ENCODE measurements around the gene NPAS3.

The NPAS3 gene

GRCh38 chr14:32980902-32981501, 42.3 kb downstream of the NPAS3 start:
- Histone ChIP-seq H3K4me1 (ENCODE audit: control insufficient read depth, insufficient read depth, low read length) (no peaks in the 10 kb centered on the region), H3K27me3 (ENCODE audit: control insufficient read depth, insufficient read depth, low read length) (no peaks in the 10 kb centered on the region), H3K4me3 (ENCODE audit: low read depth, low read length) (no peak overlapping the region), H3K9ac (ENCODE audit: low read length) (no peak overlapping the region), H3K36me3 (ENCODE audit: control insufficient read depth, insufficient read depth, low read length) (no peaks in the 10 kb centered on the region), H3K27ac (ENCODE audit: low read depth, low read length) (no peak overlapping the region), H3K9me3 (ENCODE audit: control insufficient read depth, insufficient read depth, low read depth, low read length) (no peaks in the 10 kb centered on the region)

- Histone ChIP-seq H3K27ac (ENCODE audit: low read depth, low read length) (no peak overlapping the region), H3K27me3 (ENCODE audit: control insufficient read depth, insufficient read depth, low read length) (no peaks in the 10 kb centered on the region), H3K4me3 (ENCODE audit: low read depth, low read length) (no peak overlapping the region), H3K9ac (ENCODE audit: low read length) (no peak overlapping the region), H3K4me1 (ENCODE audit: control insufficient read depth, insufficient read depth, low read length) (0 out of 2 replicates have a peak, but pooled peaks cover 5% of the 10 kb centered on the region), H3K9me3 (ENCODE audit: control insufficient read depth, insufficient read depth, low read depth, low read length) (no peaks in the 10 kb centered on the region), H3K36me3 (ENCODE audit: control insufficient read depth, insufficient read depth, low read length) (no peaks in the 10 kb centered on the region)
Measured at GRCh38 chr14:32984241-32984930, 45.7 kb downstream of the NPAS3 start.

DNA sequence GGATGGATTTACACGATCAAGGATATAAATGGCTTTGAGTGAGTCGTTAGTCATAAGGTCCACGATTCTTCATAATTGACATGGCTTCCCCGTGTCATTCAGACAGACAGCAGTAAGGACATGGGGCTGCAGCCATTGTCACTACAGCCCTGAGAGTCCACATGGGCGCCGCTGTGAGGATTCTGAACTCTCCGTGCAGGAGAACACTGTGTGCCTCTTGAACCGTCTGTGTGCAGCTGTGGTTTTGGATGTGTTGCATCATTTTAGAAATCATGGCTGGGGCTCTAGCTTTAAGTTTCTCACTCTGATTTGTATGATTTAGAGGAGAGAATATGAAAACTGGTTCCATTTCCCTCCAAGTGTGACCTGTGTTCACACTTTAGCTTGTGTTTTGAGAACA, 47.2 kb downstream of the NPAS3 start:
- no peaks in the 10 kb centered on the region for H3K36me3 ChIP-seq (ENCODE audit: control insufficient read depth, insufficient read depth, low read length)
- H3K4me3 ChIP-seq (ENCODE audit: low read depth, low read length): no peak overlapping the region
- H3K4me1 ChIP-seq (ENCODE audit: control insufficient read depth, insufficient read depth, low read length): 0 out of 2 replicates have a peak, but pooled peaks cover 5% of the 10 kb centered on the region
- no peak overlapping the region for H3K27ac ChIP-seq (ENCODE audit: low read depth, low read length)
- H3K9ac ChIP-seq (ENCODE audit: low read length): no peak overlapping the region
- H3K27me3 ChIP-seq (ENCODE audit: control insufficient read depth, insufficient read depth, low read length): no peaks in the 10 kb centered on the region
- H3K9me3 ChIP-seq (ENCODE audit: control insufficient read depth, insufficient read depth, low read depth, low read length): no peaks in the 10 kb centered on the region

DNA sequence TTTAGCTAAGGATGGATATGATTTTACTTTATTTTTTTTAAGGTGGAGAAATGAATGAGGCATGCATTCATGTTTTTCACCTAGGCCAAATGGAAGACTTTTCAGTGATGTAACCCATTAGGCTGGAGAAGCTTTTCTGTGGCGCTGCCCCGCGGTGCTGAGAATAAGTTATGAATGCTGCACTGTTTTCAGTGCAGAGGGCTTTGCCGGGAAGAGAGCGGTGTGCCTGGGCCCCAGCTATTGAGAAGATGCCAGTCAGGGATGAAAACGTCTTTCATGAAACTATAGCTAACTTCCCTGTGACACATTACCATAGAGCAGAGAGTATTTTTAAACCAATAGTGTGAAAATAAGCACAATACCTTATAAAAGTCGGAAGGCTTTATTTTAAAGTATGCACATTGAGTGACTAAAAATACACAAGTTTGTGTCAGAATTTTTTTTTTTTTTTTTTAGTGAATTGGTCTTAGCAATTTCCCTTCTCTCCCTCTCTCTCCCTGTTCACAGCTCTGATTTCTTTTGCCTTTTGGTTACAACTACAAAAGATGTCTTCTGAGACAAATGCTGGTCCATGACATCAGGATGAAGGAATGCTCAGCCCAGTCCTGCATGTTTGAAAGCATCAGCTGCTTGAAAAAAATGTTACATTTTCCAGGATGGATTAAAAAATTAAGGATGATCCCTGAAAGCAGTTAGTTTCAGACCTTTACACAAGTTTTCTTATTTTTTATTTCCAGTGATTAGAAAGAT, 48.3 kb downstream of the NPAS3 start:
- Histone ChIP-seq H3K36me3 (ENCODE audit: control insufficient read depth, insufficient read depth, low read length) (no peaks in the 10 kb centered on the region), H3K9ac (ENCODE audit: low read length) (no peak overlapping the region), H3K4me3 (ENCODE audit: low read depth, low read length) (no peak overlapping the region), H3K27me3 (ENCODE audit: control insufficient read depth, insufficient read depth, low read length) (no peaks in the 10 kb centered on the region), H3K27ac (ENCODE audit: low read depth, low read length) (no peak overlapping the region), H3K9me3 (ENCODE audit: control insufficient read depth, insufficient read depth, low read depth, low read length) (no peaks in the 10 kb centered on the region), H3K4me1 (ENCODE audit: control insufficient read depth, insufficient read depth, low read length) (0 out of 2 replicates have a peak, but pooled peaks cover 5% of the 10 kb centered on the region)

DNA sequence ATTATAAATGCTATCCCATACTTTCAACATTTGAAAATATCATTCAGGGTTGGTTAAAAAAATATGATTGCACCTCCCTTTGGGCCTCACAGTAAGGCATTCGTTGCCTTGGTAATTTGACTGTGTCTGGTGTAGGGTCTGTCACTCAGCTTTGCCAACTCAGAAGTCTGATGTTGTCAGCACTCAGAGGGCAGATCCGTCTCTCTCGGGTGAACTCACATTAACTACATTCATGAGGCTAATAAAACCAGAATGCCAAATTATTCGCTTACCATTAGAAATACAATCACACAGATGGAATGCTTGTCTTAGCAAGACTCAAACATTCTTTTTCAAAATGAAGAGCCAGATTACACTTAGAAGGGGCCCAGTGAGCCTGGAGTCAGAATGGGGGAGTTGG, 53.0 kb downstream of the NPAS3 start:
- H3K4me1 ChIP-seq (ENCODE audit: control insufficient read depth, insufficient read depth, low read length): 0 out of 2 replicates have a peak, but pooled peaks cover 3% of the 10 kb centered on the region
- H3K9me3 ChIP-seq (ENCODE audit: control insufficient read depth, insufficient read depth, low read depth, low read length): peaks cover 14% of the 10 kb centered on the region
- no peaks in the 10 kb centered on the region for H3K36me3 ChIP-seq (ENCODE audit: control insufficient read depth, insufficient read depth, low read length)
- no peak overlapping the region for H3K9ac ChIP-seq (ENCODE audit: low read length)
- no peaks in the 10 kb centered on the region for H3K27me3 ChIP-seq (ENCODE audit: control insufficient read depth, insufficient read depth, low read length)
- H3K27ac ChIP-seq (ENCODE audit: low read depth, low read length): no peak overlapping the region
- H3K4me3 ChIP-seq (ENCODE audit: low read depth, low read length): no peak overlapping the region

- H3K27me3 ChIP-seq (ENCODE audit: control insufficient read depth, insufficient read depth, low read length): no peaks in the 10 kb centered on the region
- no peak overlapping the region for H3K9ac ChIP-seq (ENCODE audit: low read length)
- no peak overlapping the region for H3K4me3 ChIP-seq (ENCODE audit: low read depth, low read length)
- no peak overlapping the region for H3K27ac ChIP-seq (ENCODE audit: low read depth, low read length)
- H3K36me3 ChIP-seq (ENCODE audit: control insufficient read depth, insufficient read depth, low read length): no peaks in the 10 kb centered on the region
- H3K9me3 ChIP-seq (ENCODE audit: control insufficient read depth, insufficient read depth, low read depth, low read length): peaks cover 19% of the 10 kb centered on the region
- no peaks in the 10 kb centered on the region for H3K4me1 ChIP-seq (ENCODE audit: control insufficient read depth, insufficient read depth, low read length)
Measured at GRCh38 chr14:32993921-32994320, 55.2 kb downstream of the NPAS3 start.

DNA sequence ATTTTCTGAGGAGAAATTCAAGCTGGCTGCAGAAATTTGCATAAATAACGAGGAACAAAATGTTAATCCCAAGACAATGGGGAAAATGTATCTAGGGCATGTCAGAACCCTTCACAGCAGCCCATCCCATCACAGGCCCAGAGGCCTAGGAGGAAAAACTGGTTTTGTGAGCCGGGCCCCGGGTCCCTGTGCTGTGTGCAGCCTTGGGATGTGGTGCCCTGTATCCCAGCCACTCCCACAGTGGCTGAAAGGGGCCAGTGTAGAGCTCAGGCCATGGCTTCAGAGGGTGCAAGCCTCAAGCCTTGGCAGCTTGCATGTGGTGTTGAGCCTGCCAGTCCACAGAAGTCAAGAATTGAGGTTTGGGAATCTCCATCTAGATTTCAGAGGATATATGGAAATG, 57.7 kb downstream of the NPAS3 start:
- no peaks in the 10 kb centered on the region for H3K4me1 ChIP-seq (ENCODE audit: control insufficient read depth, insufficient read depth, low read length)
- H3K9ac ChIP-seq (ENCODE audit: low read length): no peak overlapping the region
- H3K36me3 ChIP-seq (ENCODE audit: control insufficient read depth, insufficient read depth, low read length): no peaks in the 10 kb centered on the region
- H3K27me3 ChIP-seq (ENCODE audit: control insufficient read depth, insufficient read depth, low read length): no peaks in the 10 kb centered on the region
- no peak overlapping the region for H3K27ac ChIP-seq (ENCODE audit: low read depth, low read length)
- peaks cover 19% of the 10 kb centered on the region for H3K9me3 ChIP-seq (ENCODE audit: control insufficient read depth, insufficient read depth, low read depth, low read length)
- H3K4me3 ChIP-seq (ENCODE audit: low read depth, low read length): no peak overlapping the region

- H3K9me3 ChIP-seq (ENCODE audit: control insufficient read depth, insufficient read depth, low read depth, low read length): peaks cover 19% of the 10 kb centered on the region
- no peaks in the 10 kb centered on the region for H3K36me3 ChIP-seq (ENCODE audit: control insufficient read depth, insufficient read depth, low read length)
- H3K9ac ChIP-seq (ENCODE audit: low read length): no peak overlapping the region
- H3K4me1 ChIP-seq (ENCODE audit: control insufficient read depth, insufficient read depth, low read length): no peaks in the 10 kb centered on the region
- H3K27ac ChIP-seq (ENCODE audit: low read depth, low read length): no peak overlapping the region
- H3K27me3 ChIP-seq (ENCODE audit: control insufficient read depth, insufficient read depth, low read length): no peaks in the 10 kb centered on the region
- H3K4me3 ChIP-seq (ENCODE audit: low read depth, low read length): no peak overlapping the region
Measured at GRCh38 chr14:32998433-32998832, 59.8 kb downstream of the NPAS3 start.

- H3K9me3 ChIP-seq (ENCODE audit: control insufficient read depth, insufficient read depth, low read depth, low read length): no peaks in the 10 kb centered on the region
- no peak overlapping the region for H3K4me3 ChIP-seq (ENCODE audit: low read depth, low read length)
- H3K4me1 ChIP-seq (ENCODE audit: control insufficient read depth, insufficient read depth, low read length): 0 out of 2 replicates have a peak, but pooled peaks cover 6% of the 10 kb centered on the region
- no peaks in the 10 kb centered on the region for H3K36me3 ChIP-seq (ENCODE audit: control insufficient read depth, insufficient read depth, low read length)
- no peak overlapping the region for H3K27ac ChIP-seq (ENCODE audit: low read depth, low read length)
- no peak overlapping the region for H3K9ac ChIP-seq (ENCODE audit: low read length)
- no peaks in the 10 kb centered on the region for H3K27me3 ChIP-seq (ENCODE audit: control insufficient read depth, insufficient read depth, low read length)
Measured at GRCh38 chr14:33009673-33010072, 71.0 kb downstream of the NPAS3 start.

GRCh38 chr14:33010495-33010894, 71.8 kb downstream of the NPAS3 start:
- no peaks in the 10 kb centered on the region for H3K27me3 ChIP-seq (ENCODE audit: control insufficient read depth, insufficient read depth, low read length)
- H3K9ac ChIP-seq (ENCODE audit: low read length): no peak overlapping the region
- H3K4me3 ChIP-seq (ENCODE audit: low read depth, low read length): no peak overlapping the region

GRCh38 chr14:33014710-33015109, 76.0 kb downstream of the NPAS3 start:
- Histone ChIP-seq H3K27ac (ENCODE audit: low read depth, low read length) (no peak overlapping the region), H3K4me1 (ENCODE audit: control insufficient read depth, insufficient read depth, low read length) (no peaks in the 10 kb centered on the region), H3K9me3 (ENCODE audit: control insufficient read depth, insufficient read depth, low read depth, low read length) (no peaks in the 10 kb centered on the region), H3K36me3 (ENCODE audit: control insufficient read depth, insufficient read depth, low read length) (no peaks in the 10 kb centered on the region), H3K4me3 (ENCODE audit: low read depth, low read length) (no peak overlapping the region), H3K9ac (ENCODE audit: low read length) (no peak overlapping the region), H3K27me3 (ENCODE audit: control insufficient read depth, insufficient read depth, low read length) (no peaks in the 10 kb centered on the region)

More at GRCh38 chr14:33010495-33010894, 71.8 kb downstream of the NPAS3 start:
- no peak overlapping the region for H3K27ac ChIP-seq (ENCODE audit: low read depth, low read length)
- H3K36me3 ChIP-seq (ENCODE audit: control insufficient read depth, insufficient read depth, low read length): no peaks in the 10 kb centered on the region
- H3K9me3 ChIP-seq (ENCODE audit: control insufficient read depth, insufficient read depth, low read depth, low read length): no peaks in the 10 kb centered on the region
- H3K4me1 ChIP-seq (ENCODE audit: control insufficient read depth, insufficient read depth, low read length): 0 out of 2 replicates have a peak, but pooled peaks cover 6% of the 10 kb centered on the region

All from HUES6 (cell line).